Right atrium auricular region (tissue), 2 donors: Measurements from ENCODE around the gene GRM1. TPM values are rescaled to one million over a fixed set of nuclear protein-coding genes. Genes with fewer than 3 reads are reported as not detected.

ENCODE experiments used
- DNase-seq: peaks from one replicate; pipeline ENCODE4 v3.0.0-alpha.2; 2019; ENCODE audit warnings: low spot score
- H3K27ac ChIP-seq, 2 donors: fragments of 200-600 bp; sonication (generic); 1 replicate in 1 of 2; 2 replicates in 1 of 2; pipeline ENCODE4 v1.5.1; 2016 to 2019
- H3K27me3 ChIP-seq, 2 donors: fragments of 200-600 bp; sonication (generic); one replicate each; pipeline versions ENCODE4 v1.5.1 to v1.6.0; 2017 to 2019
- H3K36me3 ChIP-seq: fragments of 200-600 bp; sonication (generic); one replicate; pipeline ENCODE4 v1.5.1; 2016
- H3K4me1 ChIP-seq, 2 donors: fragments of 200-600 bp; sonication (generic); one replicate each; pipeline versions ENCODE4 v1.5.1 to v1.6.0; 2017 to 2019
- H3K4me3 ChIP-seq, 2 donors: fragments of 200-600 bp; sonication (generic); 1 replicate in 1 of 2; 2 replicates in 1 of 2; pipeline ENCODE4 v1.5.1; 2017 to 2019; ENCODE audit warnings: mild to moderate bottlenecking in 1 of 2, moderate library complexity in 1 of 2
- H3K9me3 ChIP-seq, 2 donors: fragments of 200-600 bp; sonication (generic); one replicate each; pipeline ENCODE4 v1.5.1; 2019
- total RNA-seq, 2 donors: library from RNA; depleted of rRNA; stranded (reverse); fragments of >200 nt; gene quantifications; one replicate each; pipeline ENCODE4 v1.1.0, GENCODE V29; 2016
- TF ChIP-seq, protein P1 (sequence below), 2 donors: fragments of 200-600 bp; sonication (generic); IDR thresholded peaks; one replicate each; pipeline ENCODE4 v1.5.1; 2019; ENCODE audit warnings: antibody characterized with exemption in 2 of 2

The GRM1 gene
- total RNA-seq, 2 donors from 2014 or later, result 0.07 to 0.08 TPM

DNA sequence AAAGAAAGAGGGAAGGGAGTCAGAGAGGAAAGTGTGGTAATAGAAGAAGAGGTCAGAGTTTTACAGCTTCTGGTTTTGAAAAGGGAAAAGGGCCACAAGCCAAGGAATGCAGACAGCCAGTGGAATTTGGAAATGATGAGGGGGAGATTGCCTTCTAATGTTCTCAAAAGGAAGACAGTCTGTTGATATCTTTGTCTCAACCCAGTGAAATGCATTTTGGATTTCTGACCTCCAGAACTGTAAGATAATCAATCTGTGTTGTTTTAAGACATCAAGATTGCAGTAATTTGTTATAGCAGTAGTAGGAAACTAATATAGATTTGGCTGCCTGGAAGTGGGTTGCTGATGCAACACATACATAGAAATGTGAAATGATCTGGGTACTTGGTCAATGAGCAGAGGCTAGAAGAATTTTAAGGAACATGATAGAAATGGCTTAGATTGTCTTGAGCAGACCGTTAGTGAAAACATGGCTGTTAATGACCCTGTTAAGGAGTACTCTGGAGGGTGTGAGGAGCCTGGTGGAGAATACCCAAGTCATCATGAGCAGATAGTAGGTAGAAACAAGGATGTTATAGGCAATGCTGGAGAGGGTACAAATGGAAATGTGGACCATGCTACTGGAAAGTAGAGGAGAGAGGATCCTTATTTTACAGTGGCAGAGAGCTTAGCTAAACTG, 259.0 kb downstream of the GRM1 start:
- H3K4me1 ChIP-seq, result no peaks in the 10 kb centered on the region
- H3K27ac ChIP-seq, result no peak overlapping the region
- TF ChIP-seq, protein P1, sequence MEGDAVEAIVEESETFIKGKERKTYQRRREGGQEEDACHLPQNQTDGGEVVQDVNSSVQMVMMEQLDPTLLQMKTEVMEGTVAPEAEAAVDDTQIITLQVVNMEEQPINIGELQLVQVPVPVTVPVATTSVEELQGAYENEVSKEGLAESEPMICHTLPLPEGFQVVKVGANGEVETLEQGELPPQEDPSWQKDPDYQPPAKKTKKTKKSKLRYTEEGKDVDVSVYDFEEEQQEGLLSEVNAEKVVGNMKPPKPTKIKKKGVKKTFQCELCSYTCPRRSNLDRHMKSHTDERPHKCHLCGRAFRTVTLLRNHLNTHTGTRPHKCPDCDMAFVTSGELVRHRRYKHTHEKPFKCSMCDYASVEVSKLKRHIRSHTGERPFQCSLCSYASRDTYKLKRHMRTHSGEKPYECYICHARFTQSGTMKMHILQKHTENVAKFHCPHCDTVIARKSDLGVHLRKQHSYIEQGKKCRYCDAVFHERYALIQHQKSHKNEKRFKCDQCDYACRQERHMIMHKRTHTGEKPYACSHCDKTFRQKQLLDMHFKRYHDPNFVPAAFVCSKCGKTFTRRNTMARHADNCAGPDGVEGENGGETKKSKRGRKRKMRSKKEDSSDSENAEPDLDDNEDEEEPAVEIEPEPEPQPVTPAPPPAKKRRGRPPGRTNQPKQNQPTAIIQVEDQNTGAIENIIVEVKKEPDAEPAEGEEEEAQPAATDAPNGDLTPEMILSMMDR (IDR thresholded peaks at IDR 0.05), result no peak
- H3K9me3 ChIP-seq, result no peaks in the 10 kb centered on the region
- H3K27me3 ChIP-seq, result no peaks in the 10 kb centered on the region
- H3K36me3 ChIP-seq, result no peaks in the 10 kb centered on the region
- no peak overlapping the region for H3K4me3 ChIP-seq
- DNase-seq, result no peak

DNA sequence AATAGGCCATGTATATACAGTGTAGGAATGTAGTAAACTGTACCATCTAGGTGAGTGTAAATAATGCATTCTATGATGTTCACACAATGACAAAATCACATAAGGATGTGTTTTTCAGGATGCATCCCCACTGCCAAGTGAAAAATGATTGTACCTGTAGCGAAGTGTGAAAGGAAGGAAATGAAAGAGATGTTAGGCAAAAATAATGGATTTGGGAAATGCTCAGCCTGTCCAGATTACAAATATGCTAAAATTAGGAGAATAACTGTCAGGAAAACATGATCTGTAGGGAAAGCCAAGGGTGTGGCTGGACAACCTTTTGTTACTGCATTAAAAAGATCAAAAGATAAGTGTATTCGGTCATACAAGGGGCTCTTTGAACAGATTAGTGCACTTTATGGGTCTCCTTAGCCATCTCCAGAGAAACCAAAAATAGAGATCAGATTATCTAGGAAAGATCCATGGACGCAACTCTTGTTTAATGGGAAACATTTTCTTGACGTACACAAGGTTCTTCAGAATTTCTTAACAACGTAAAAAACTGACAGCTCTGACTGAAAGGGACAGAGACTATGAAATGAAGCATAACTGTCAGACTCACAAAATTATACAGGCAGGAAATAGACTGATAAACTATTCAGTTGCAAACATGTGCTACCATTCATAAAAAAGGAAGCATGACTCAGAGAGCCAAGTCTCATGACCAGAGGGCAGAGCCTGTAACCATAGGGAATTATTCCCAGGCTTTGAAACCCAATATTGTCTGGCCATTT, 261.1 kb downstream of the GRM1 start:
- no peak overlapping the region for H3K4me3 ChIP-seq
- no peak overlapping the region for H3K27ac ChIP-seq
- H3K27me3 ChIP-seq, result no peaks in the 10 kb centered on the region
- no peak for DNase-seq
- TF ChIP-seq, protein P1 (IDR thresholded peaks at IDR 0.05), result no peak
- H3K36me3 ChIP-seq, result no peaks in the 10 kb centered on the region
- no peaks in the 10 kb centered on the region for H3K9me3 ChIP-seq
- H3K4me1 ChIP-seq, result no peaks in the 10 kb centered on the region

GRCh38 chr6:146290589-146290901, 261.7 kb downstream of the GRM1 start:
- no peaks in the 10 kb centered on the region for H3K4me1 ChIP-seq
- H3K27me3 ChIP-seq, result no peaks in the 10 kb centered on the region
- H3K27ac ChIP-seq, result no peak overlapping the region
- no peaks in the 10 kb centered on the region for H3K36me3 ChIP-seq
- H3K9me3 ChIP-seq, result no peaks in the 10 kb centered on the region
- DNase-seq, result no peak
- TF ChIP-seq, protein P1 (IDR thresholded peaks at IDR 0.05), result no peak
- H3K4me3 ChIP-seq, result no peak overlapping the region

- no peaks in the 10 kb centered on the region for H3K36me3 ChIP-seq
- TF ChIP-seq, protein P1 (IDR thresholded peaks at IDR 0.05), result no peak
- H3K4me3 ChIP-seq, result no peak overlapping the region
- no peaks in the 10 kb centered on the region for H3K27me3 ChIP-seq
- no peaks in the 10 kb centered on the region for H3K9me3 ChIP-seq
- DNase-seq, result no peak
- no peaks in the 10 kb centered on the region for H3K4me1 ChIP-seq
- H3K27ac ChIP-seq, result no peak overlapping the region
Observed at GRCh38 chr6:146292506-146292905, 263.6 kb downstream of the GRM1 start.

DNA sequence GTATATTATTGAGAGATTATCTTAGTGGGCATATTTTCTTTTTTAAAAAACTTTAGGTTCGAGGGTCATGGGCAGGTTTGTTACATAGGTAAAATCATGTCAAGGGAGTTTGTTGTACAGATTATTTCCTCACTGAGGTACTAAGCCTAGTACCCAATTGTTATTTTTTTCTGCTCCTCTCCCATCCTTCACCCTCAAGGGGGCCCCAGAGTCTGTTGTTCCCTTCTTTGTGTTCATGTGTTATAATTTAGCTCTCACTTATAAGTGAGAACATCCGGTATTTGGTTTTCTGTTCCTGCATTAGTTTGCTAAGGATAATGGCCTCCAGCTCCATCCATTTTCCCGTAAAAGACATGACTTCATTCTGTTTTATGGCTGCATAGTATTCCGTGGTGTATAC, 266.8 kb downstream of the GRM1 start:
- H3K27ac ChIP-seq, result no peak overlapping the region
- H3K36me3 ChIP-seq, result no peaks in the 10 kb centered on the region
- TF ChIP-seq, protein P1 (IDR thresholded peaks at IDR 0.05), result no peak
- H3K9me3 ChIP-seq, result no peaks in the 10 kb centered on the region
- no peaks in the 10 kb centered on the region for H3K27me3 ChIP-seq
- no peak for DNase-seq
- no peak overlapping the region for H3K4me3 ChIP-seq
- H3K4me1 ChIP-seq, result no peaks in the 10 kb centered on the region
